Hypothalamus (tissue), 51 donors: Measurements from ENCODE around the gene SYCP3.

Experiments used
- DNase-seq, 51 donors: peaks; one replicate each; lab custom pipeline; 2025; lab: John Stamatoyannopoulos, UW

SYCP3 gene

DNA sequence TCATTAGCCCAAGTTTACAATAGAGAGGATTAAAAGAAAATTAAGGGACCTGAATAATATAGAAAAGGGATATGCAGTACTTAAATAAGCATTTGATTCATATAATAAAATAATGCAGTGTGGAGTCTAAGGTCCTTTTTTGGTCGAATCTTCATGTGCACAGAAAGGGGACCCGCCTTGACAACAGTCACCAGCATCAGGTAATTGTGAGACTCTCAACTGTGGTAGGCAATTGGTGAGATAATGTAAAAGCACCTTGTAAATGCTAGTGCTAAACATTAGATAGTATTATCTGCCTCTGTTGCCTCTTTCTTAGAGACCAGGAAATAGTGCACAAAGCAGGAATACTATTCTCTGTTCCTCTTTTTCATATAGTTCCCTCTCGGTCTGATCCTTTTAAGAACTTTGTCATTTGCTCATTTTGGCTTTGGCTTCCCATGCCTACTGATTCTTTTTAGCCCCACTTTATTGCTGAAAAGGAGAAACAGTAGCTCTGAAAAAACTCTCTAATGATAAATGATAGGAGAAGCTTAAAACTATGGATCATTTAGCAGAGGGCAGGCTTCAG lies 24.3 kb downstream of the SYCP3 start:
- DNase-seq = no peak

DNA sequence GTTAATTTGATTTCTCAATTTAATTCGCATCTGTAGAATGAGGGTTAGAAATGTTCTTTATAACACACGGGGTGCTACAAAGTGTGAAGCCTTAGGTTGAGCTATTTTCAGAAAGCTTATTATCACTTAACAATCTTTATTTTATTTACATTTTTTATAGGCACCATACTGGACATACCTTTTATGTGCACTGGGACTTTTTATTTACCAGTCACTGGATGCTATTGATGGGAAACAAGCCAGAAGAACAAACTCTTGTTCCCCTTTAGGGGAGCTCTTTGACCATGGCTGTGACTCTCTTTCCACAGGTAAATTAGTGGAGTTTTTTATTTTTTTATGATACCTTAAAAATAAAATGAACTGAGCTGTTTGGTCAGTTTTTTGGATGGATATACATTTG lies 25.3 kb downstream of the SYCP3 start:
- peak in 1 of 51 donors; percentile 13 for DNase-seq

DNA sequence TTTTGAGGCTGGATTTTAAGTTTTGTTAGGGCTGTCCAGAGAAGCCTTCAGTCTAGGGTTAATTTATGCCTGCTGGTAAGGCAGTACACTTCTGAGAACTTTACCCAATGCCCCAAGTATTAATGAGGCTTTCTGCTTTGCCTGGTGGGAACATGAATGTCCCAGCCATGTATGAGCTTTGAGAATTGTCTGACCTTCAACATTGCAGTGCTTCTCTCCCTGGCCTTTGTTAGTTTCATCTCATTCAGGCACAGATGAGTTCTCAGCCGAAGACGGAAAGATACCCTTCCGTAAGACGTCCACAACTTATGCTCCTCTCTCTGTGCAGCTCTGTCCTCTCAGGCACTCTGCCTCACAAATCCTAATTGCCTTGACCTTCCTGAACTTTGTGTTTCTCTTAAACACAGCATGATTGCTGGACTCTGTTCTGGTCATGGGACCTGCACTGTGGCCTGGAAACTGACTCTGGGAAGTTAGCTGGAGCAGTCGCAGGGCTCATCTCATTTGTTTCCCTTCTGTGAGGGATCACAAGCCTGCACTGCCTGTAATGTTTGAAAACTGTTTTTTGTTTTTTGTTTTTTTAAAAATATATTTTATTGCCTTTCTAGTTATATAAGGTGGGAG lies 26.1 kb downstream of the SYCP3 start:
- DNase-seq = peak in 27 of 51 donors; percentile 1 to 54 (median 17)

- no peak for DNase-seq
Measured at GRCh38 chr12:101710288-101710687, 29.0 kb downstream of the SYCP3 start.

DNA sequence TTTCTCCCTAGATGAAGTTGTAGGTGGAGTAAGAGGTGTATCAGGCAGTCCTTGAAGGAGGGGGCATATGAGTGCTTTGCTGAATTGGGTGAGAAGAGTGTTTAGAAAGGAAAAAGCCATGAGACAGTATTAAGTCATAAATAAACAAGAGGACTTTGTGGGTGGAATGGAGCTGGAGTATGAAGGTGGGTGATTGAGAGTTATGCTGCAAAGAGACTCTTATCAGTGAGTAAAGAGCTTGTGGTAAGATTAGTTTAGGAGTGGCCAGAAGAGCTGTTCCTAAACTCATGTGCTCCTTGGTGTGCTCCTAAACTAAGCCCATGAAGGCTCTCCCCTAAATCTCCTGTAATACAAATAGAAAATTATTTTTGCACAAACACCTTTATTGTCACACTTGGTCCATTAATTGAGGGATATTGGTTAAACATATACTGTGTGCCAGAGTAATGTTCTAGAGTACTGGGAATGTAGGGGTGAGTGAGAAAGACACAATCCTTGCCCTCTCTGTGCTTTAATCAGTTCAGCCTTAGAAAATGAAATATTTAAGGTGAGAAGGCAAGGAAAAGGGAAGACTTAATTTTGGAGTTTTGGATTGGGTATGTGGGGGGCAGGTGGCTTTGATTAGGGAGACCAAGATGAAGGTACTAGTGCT lies 32.0 kb downstream of the SYCP3 start:
- no peak for DNase-seq

DNA sequence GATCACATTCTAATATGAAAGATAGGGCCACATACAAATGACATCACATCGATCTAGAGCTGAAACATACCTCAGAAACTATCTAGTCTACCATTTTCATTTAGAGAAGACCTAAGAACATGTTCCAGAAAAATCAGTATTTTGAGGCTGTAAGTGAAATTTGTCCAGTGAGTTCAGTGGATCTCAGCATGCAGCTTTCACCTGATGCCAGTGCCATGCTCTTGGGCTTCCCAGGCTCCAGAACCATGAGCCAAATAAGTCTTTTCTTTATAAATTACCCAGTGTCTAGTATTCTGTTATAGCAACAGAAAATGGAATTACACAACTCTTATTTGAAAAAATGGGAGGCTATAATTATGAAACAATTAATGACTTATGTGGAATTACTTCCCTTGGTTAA lies 32.9 kb downstream of the SYCP3 start:
- DNase-seq = no peak

- DNase-seq = no peak
Measured at GRCh38 chr12:101703487-101703886, 35.8 kb downstream of the SYCP3 start.

- peak in 1 of 51 donors; percentile 40 for DNase-seq
Measured at GRCh38 chr12:101700299-101700820, 38.9 kb downstream of the SYCP3 start.

DNA sequence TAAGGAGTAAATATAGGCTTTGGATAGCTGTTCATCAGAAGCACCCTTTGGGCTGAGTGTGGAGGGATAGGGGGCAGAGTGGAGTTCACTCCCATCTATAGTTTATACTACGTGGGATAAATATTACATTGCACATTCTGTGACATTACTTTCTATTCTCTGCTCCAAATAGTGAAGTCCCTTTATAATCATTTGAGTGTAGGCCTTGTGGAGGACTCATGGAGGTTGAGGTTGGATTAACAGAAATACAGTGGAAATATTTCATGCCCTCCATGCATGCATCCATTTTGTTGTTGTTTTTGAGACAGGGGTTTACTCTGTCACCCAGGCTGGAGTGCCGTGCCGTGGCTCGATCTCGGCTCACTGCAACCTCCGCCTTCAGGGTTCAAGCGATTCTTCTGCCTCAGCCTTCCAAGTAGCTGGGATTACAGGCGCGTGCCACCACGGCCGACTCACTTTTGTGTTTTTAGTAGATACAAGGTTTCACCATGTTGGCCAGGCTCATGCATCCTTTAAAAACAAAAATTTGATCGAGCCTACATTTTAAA lies 40.4 kb downstream of the SYCP3 start:
- DNase-seq = peak in 7 of 51 donors; percentile 2 to 32 (median 3)

- peak in 42 of 51 donors; percentile 14 to 78 (median 51) for DNase-seq
Measured at GRCh38 chr12:101697930-101698799, 41.1 kb downstream of the SYCP3 start.

DNA sequence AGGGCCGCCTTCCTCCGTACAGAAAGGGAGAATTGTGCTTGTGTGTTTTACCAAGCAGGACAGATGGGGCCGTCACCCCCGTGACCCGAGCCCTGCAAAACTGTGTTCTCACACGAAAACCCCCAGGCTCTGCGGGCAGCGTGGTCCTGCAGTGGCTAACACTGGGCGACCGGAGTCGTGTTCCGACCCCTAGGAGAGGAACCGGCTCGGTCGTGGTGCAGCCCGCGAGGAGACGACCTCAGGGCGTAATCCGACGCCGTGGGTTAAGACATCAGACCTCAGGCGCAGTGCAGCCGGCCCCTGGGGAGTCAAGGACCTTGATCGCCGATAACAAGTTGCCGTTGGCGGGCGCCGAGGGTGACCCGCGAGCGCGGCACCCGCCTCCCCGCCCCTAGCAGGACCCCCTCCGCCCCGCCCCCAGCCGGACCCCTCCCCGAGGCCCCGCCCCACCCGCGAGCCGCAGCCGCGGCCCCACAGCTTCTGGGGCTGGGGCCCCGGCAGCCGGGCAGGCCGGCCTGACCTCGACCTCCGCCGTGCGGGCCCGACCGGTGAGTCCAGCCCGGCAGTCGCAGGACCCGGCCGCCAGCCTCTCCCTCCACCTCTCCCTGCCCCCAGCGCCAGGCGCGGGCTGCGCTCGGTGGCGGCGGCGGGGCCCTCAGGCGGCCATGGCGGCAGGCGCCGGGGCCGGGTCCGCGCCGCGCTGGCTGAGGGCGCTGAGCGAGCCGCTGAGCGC lies 41.9 kb downstream of the SYCP3 start, which contains the start of gene CHPT1:
Gene CHPT1, plus strand, starts transcription at position 444 of the 733 bp plus-strand sequence. Its CDS starts 222 bp downstream, at position 666.
- DNase-seq = peak in 45 of 51 donors; percentile 25 to 88 (median 53)

DNA sequence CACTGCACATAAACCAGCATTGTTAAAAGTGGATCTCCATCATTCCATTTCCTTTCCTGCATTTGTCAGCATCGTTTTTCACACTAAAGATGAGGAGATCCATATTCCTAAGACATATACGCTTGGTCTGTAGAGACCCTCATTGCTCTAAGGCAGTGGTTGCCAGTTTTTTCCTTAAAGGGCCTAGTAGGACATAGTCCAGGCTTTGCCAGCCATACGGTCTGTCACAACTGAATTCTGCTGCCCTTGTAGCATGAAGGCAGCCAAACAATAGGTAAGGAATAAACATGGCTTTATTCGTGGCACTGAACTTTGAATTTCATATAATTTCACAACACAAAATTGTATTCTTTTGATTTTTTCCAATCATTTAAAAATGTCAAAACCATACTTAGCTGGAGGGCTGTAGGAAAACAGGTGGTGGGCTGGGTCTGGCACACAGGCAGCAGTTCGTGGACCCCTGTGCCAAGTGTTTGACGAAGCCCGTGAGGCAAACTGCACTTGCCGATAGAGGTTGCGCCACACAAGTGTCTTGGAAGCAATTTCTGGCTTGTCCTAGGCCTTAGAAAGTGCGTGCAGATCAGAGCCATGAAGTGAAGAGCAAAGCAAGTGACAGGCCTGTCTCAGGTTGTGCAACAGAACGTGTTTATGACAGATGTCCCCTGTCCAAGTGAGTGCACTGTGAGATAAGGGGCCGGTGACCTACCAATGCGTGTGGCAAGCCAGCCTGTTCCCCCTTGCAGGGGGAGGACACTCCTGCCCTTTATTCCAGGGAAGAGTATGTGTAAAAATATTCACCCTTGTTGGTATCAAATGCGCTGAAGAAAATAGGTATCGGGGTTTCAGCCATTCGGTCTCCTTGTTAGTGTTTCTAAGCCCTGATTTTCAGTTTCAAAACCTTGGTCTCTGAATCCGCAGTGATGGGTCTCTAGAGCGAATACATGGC lies 42.7 kb downstream of the SYCP3 start:
- peak in 25 of 51 donors; percentile 8 to 86 (median 34) for DNase-seq

- DNase-seq = no peak
Measured at GRCh38 chr12:101695706-101696105, 43.6 kb downstream of the SYCP3 start.

DNA sequence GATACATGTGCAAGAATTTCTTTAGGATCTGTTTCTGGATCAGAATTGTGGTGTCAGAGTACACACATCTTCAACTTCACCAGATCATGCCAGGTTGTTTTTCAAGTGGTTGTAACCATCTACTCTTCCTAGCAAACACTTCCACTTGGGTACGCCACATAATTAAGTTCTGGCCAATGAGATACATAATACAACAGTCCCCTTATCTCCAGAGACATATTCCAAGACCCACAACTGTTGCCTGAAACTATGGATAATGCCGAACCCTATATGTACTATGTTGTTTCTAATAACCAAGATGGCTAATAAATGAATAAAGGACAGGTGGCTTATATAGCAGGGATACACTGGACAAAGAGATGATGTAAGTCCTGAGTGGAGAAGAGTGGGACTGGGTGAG lies 44.3 kb downstream of the SYCP3 start:
- peak in 1 of 51 donors; percentile 13 for DNase-seq

- no peak for DNase-seq
Measured at GRCh38 chr12:101694297-101694848, 44.9 kb downstream of the SYCP3 start.

- DNase-seq = no peak
Measured at GRCh38 chr12:101691503-101692096, 47.7 kb downstream of the SYCP3 start.

DNA sequence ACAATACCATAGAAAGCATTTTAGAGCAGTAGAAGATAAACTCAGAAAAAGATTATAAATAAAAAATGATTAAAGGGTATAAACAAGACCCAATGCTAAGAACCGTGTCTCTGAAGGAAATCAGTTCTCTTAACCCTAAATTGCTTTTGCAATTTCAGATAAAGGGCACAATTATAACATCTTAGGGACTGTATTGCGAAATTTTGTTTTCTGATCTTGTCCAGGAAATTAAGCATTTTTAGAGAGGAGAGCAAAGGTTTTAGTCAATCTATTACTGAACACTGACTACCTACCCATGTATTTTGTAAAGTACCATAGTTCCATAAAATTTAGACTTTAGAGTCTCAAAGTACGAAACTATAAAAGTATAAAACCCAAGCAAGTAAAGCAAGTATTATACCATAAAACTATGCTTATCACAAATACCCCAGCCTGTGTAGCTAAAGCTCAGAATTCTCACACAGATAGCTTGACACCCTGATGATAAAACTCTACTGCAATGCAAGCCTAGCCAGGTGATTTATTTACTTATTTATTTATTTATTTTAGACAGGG lies 48.6 kb downstream of the SYCP3 start:
- no peak for DNase-seq
